HS-5 (cell line): ENCODE results near the gene POLR2E.
"Not testable (repeated sequence)": the region's sequence is repeated elsewhere in the genome, so short reads cannot be mapped to it uniquely, and the experiment has no call there.

ENCODE experiments used
- DNase-seq: peaks from one replicate; pipeline ENCODE4 v3.0.0-alpha.2; 2012; ENCODE audit warnings: low read depth

Gene POLR2E

GRCh38 chr19:1094978-1095701 is at the start of gene POLR2E:
Gene POLR2E, minus strand, starts transcription at chr19:1095375. Its CDS starts 60 bp downstream, at chr19:1095315.
- peak; percentile 83 for DNase-seq

GRCh38 chr19:1144741-1145140 is 49.6 kb upstream of the POLR2E start:
- DNase-seq, result no peak

GRCh38 chr19:1143828-1144399 is 48.7 kb upstream of the POLR2E start:
- no peak for DNase-seq

GRCh38 chr19:1141944-1142343 is 46.8 kb upstream of the POLR2E start:
- no peak for DNase-seq

GRCh38 chr19:1140272-1141027 is 45.3 kb upstream of the POLR2E start:
- no peak for DNase-seq

- no peak for DNase-seq
Measured at GRCh38 chr19:1139126-1139525, 44.0 kb upstream of the POLR2E start.

GRCh38 chr19:1138121-1138520 is 42.9 kb upstream of the POLR2E start:
- no peak for DNase-seq

- no peak for DNase-seq
Measured at GRCh38 chr19:1136621-1137317, 41.6 kb upstream of the POLR2E start.

- DNase-seq, result no peak
Measured at GRCh38 chr19:1136201-1136600, 41.0 kb upstream of the POLR2E start.

GRCh38 chr19:1135454-1135853 is 40.3 kb upstream of the POLR2E start:
- no peak for DNase-seq

- no peak for DNase-seq
Measured at GRCh38 chr19:1134431-1134830, 39.3 kb upstream of the POLR2E start.

- DNase-seq, result no peak
Measured at GRCh38 chr19:1133471-1133929, 38.3 kb upstream of the POLR2E start.

GRCh38 chr19:1132552-1133383 is 37.6 kb upstream of the POLR2E start:
- no peak for DNase-seq

GRCh38 chr19:1131718-1132551 is 36.8 kb upstream of the POLR2E start:
- peak; percentile 41 for DNase-seq

GRCh38 chr19:1130771-1131717 is 35.9 kb upstream of the POLR2E start:
- DNase-seq, result no peak

- DNase-seq, result no peak
Measured at GRCh38 chr19:1129535-1129934, 34.4 kb upstream of the POLR2E start.

GRCh38 chr19:1129084-1129483 is 33.9 kb upstream of the POLR2E start:
- DNase-seq, result not testable (repeated sequence)

- no peak for DNase-seq
Measured at GRCh38 chr19:1128106-1128505, 32.9 kb upstream of the POLR2E start.

- DNase-seq, result no peak
Measured at GRCh38 chr19:1126984-1127760, 32.0 kb upstream of the POLR2E start.
